GM12878 (cell line): Measurements from ENCODE around the gene TNF. TPM values are rescaled to one million over a fixed set of nuclear protein-coding genes. Genes with fewer than 3 reads are reported as not detected.

Experiments
- JUNB ChIP-seq: IDR thresholded peaks from 2 replicates; pipeline ENCODE4 v1.6.1; 2016; ENCODE audit warnings: antibody characterized with exemption, mild to moderate bottlenecking
- MTA3 ChIP-seq: IDR thresholded peaks from 2 replicates; pipeline ENCODE4 v1.6.1; 2012; ENCODE audit warnings: low read length, inconsistent platforms, borderline replicate concordance
- PRDM15 ChIP-seq: fragments of 450-650 bp; formaldehyde crosslinking; IDR thresholded peaks from 2 replicates; pipeline ENCODE4 v1.4.0; 2020; ENCODE audit warnings: mild to moderate bottlenecking, moderate library complexity
- polyA plus RNA-seq, 11 experiments: library from polyadenylated mRNA; depleted of rRNA in 4 of 11; unstranded in 6 of 11; stranded (reverse) in 5 of 11; fragments of >200 nt; fragmentation: Nextera tagmentation in 4 of 11; fragmentation: Illumina TruSeq in 1 of 11; extraction: Ambion mirVana in 4 of 11; extraction: Trizol in 1 of 11; gene quantifications; 1 replicate in 1 of 11; 2 replicates in 10 of 11; pipeline versions ENCODE4 v1.2.1 to v1.2.3, GENCODE V29; 2011 to 2016; ENCODE audit warnings: inconsistent platforms in 2 of 11, missing spikeins in 2 of 11, low read depth in 1 of 11
- total RNA-seq, 4 experiments: library from RNA; depleted of rRNA in 3 of 4; stranded (reverse); fragments of >200 nt in 3 of 4; fragmentation: Illumina TruSeq in 1 of 4; extraction: Trizol in 1 of 4; gene quantifications; 2 replicates each; pipeline versions ENCODE4 v1.2.1 to v1.2.3, GENCODE V29; 2013 to 2021
- TF ChIP-seq, protein P1 (sequence below): IDR thresholded peaks from 2 replicates; pipeline ENCODE4 v1.6.1; 2012; ENCODE audit warnings: improper control_type of control experiment, low read depth, low read length; ENCODE audit not compliant: insufficient replicate concordance

The TNF gene
- total and polyA plus RNA-seq, 10 of the 15 experiments (the other 5 are each of a cell fraction or from before 2014, with no cell fraction given): 18.0 to 94.8 (median 61.9) TPM

- TF ChIP-seq, protein P1, sequence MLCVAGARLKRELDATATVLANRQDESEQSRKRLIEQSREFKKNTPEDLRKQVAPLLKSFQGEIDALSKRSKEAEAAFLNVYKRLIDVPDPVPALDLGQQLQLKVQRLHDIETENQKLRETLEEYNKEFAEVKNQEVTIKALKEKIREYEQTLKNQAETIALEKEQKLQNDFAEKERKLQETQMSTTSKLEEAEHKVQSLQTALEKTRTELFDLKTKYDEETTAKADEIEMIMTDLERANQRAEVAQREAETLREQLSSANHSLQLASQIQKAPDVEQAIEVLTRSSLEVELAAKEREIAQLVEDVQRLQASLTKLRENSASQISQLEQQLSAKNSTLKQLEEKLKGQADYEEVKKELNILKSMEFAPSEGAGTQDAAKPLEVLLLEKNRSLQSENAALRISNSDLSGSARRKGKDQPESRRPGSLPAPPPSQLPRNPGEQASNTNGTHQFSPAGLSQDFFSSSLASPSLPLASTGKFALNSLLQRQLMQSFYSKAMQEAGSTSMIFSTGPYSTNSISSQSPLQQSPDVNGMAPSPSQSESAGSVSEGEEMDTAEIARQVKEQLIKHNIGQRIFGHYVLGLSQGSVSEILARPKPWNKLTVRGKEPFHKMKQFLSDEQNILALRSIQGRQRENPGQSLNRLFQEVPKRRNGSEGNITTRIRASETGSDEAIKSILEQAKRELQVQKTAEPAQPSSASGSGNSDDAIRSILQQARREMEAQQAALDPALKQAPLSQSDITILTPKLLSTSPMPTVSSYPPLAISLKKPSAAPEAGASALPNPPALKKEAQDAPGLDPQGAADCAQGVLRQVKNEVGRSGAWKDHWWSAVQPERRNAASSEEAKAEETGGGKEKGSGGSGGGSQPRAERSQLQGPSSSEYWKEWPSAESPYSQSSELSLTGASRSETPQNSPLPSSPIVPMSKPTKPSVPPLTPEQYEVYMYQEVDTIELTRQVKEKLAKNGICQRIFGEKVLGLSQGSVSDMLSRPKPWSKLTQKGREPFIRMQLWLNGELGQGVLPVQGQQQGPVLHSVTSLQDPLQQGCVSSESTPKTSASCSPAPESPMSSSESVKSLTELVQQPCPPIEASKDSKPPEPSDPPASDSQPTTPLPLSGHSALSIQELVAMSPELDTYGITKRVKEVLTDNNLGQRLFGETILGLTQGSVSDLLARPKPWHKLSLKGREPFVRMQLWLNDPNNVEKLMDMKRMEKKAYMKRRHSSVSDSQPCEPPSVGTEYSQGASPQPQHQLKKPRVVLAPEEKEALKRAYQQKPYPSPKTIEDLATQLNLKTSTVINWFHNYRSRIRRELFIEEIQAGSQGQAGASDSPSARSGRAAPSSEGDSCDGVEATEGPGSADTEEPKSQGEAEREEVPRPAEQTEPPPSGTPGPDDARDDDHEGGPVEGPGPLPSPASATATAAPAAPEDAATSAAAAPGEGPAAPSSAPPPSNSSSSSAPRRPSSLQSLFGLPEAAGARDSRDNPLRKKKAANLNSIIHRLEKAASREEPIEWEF: peak; percentile 26
- TF ChIP-seq JUNB (peak; percentile 88), PRDM15 (0 out of 2 replicates have a peak, but pooled peaks have one; percentile 28), MTA3 (peak; percentile 92)
- TF ChIP-seq, all 136 proteins: peak for 68
Observed at GRCh38 chr6:31558631-31559500, 16.5 kb upstream of the TNF start (continued).
